Caki2 (cell line): Measurements from ENCODE around the gene CBL. TPM values are rescaled to one million over a fixed set of nuclear protein-coding genes. Genes with fewer than 3 reads are reported as not detected.
"Not testable (repeated sequence)": the region's sequence is repeated elsewhere in the genome, so short reads cannot be mapped to it uniquely, and the experiment has no call there.

Experiments
- DNase-seq: peaks from one replicate; pipeline ENCODE4 v3.0.0-alpha.2; 2015; ENCODE audit warnings: low read depth
- in situ Hi-C: cut with HindIII; loops from 2 replicates; pipeline ENCODE4 v1.10.0; 2016; ENCODE audit warnings: low sequenced_read_pairs, low pct_unique_long_range_greater_than_20kb, mixed read lengths
- total RNA-seq: library from RNA; depleted of rRNA; stranded (reverse); fragments of >200 nt; shearing (Covaris generic); gene quantifications from 2 replicates; pipeline ENCODE4 v1.2.3, GENCODE V29; 2014; ENCODE audit warnings: low replicate concordance; rRNA removed

CBL gene
- 3.7 and 6.4 TPM in 2 replicates for total RNA-seq

- in situ Hi-C loops, result no loop called here
- peak; percentile 82 for DNase-seq
Observed at GRCh38 chr11:119205574-119206510, at the start of gene CBL. CBL (plus strand) TSS chr11:119206339; CDS start chr11:119206418, 79 bp downstream.

- in situ Hi-C loops, result no loop called here
- no peak for DNase-seq
Observed at GRCh38 chr11:119156496-119156895, 49.6 kb upstream of the CBL start.

- in situ Hi-C loops, result no loop called here
- DNase-seq, result no peak
Observed at GRCh38 chr11:119157063-119157462, 49.1 kb upstream of the CBL start.

GRCh38 chr11:119158467-119158866 is 47.7 kb upstream of the CBL start:
- in situ Hi-C loops, result no loop called here

GRCh38 chr11:119160151-119160550 is 46.0 kb upstream of the CBL start:
- in situ Hi-C loops, result no loop called here
- no peak for DNase-seq

More at GRCh38 chr11:119158467-119158866, 47.7 kb upstream of the CBL start:
- no peak for DNase-seq

GRCh38 chr11:119161871-119162270 is 44.3 kb upstream of the CBL start:
- no peak for DNase-seq
- in situ Hi-C loops, result no loop called here

GRCh38 chr11:119166368-119167076 is 39.6 kb upstream of the CBL start:
- DNase-seq, result peak; percentile 86
- in situ Hi-C loops, result no loop called here

DNA sequence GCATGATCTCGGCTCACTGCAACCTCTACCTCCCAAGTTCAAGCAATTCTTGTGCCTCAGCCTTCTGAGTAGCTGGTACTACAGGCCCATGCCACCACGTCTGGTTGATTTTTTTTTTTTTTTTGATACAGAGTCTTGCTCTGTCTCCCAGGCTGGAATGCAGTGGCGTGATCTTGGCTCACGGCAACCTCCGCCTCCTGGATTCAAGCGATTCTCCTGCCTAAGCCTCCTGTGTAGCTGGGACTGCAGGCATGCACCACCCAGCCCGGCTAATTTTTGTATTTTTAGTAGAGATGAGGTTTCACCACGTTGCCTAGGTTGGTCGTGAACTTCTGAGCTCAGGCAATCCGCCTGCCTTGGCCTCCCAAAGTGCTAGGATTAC is 39.1 kb upstream of the CBL start:
- in situ Hi-C loops, result not testable (repeated sequence)
- peak; percentile 42 for DNase-seq

DNA sequence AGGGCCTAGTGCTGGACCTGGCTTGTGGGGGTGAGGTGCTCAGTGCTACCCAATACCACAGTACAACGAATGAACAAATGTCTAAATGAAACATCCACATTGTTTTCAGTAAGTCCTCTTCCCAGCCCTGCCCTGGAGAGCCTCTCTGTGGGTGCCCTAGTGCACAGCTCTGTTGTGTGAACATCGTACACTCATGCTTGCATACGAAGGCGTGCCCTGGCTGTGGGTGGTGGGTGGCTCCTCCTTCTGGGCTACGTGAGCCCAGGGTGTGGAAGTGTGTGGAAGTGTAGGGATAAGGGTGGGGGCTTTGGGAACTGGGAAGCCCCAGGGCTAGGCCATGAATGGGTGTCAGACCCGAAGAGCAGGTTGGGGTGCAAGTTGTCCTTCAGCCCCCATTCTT is 38.2 kb upstream of the CBL start:
- peak; percentile 58 for DNase-seq
- in situ Hi-C loops, result no loop called here

DNA sequence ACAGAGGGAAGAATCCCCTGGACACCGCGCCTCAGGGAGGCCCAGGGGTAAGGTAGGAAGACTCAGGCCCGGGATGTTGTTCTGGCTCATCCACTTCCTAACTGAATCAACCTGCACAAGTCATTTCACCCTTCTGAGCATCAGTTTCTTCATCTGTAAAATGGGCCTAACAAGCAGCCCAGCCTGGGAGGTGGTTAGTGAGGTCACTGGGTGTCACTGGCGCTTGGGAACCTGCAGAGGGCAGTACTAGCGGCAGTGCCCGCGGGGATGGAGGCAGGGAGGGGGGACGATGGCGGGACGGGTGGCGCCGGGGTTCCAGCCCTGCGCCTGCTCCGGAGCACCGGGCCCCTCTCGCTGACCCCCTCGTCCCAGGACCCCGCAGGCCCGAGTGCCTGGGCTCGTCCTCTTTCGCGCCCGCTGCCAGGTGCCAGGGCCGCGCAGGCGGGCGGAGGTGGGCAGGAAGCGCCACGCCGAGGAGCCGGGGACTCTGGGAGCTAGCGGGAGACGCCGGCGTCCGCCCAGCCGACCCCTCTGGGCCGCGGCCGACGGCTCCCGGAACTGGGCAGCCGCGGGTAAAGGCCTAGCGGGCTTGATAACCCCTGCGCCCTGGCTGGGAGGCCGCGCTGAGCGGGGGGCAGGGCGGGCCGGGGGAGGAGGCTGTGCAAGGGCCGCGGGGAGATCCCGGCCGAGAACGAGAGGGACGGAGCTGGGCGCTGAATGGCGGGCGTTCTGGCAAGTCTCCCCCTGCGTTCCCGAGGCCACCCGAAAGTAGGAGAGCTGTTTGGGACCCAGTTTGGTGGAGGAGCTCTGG is 37.5 kb upstream of the CBL start, which contains the start of gene NLRX1:
TSS of gene NLRX1 (plus strand) at position 255 of the 811 bp plus-strand sequence. CDS start 2,679 bp downstream, outside the sequence.
- in situ Hi-C loops, result no loop called here
- DNase-seq, result peak; percentile 73

- DNase-seq, result peak; percentile 54
- in situ Hi-C loops, result no loop called here
Observed at GRCh38 chr11:119169282-119169719, 36.8 kb upstream of the CBL start.

DNA sequence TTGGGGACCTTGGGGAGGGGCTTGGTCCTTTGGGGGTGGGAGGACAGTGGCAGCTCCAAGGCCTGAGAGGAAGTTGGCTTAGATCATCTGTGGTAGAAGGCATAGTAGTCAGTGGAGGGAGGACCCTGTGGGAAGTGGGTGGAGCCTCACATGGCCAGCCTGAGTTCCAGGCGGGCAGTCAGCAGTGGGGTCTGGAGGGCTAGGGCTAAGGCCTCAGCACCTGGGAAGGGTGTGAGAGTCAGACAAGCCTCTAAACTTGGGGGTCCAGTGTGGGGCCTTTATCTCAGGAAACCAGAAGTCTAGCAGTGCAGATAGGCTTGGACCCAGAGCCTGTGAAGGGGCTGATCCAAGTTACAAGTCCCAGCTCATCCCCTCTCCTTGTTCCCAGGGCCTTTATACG is 33.6 kb upstream of the CBL start:
- in situ Hi-C loops, result no loop called here
- no peak for DNase-seq

DNA sequence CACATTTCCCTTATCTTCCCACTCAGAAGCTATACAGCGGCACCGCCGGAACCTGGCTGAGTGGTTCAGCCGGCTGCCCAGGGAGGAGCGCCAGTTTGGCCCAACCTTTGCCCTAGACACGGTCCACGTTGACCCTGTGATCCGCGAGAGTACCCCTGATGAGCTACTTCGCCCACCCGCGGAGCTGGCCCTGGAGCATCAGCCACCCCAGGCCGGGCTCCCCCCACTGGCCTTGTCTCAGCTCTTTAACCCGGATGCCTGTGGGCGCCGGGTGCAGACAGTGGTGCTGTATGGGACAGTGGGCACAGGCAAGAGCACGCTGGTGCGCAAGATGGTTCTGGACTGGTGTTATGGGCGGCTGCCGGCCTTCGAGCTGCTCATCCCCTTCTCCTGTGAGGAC is 32.7 kb upstream of the CBL start:
- in situ Hi-C loops, result no loop called here
- no peak for DNase-seq

DNA sequence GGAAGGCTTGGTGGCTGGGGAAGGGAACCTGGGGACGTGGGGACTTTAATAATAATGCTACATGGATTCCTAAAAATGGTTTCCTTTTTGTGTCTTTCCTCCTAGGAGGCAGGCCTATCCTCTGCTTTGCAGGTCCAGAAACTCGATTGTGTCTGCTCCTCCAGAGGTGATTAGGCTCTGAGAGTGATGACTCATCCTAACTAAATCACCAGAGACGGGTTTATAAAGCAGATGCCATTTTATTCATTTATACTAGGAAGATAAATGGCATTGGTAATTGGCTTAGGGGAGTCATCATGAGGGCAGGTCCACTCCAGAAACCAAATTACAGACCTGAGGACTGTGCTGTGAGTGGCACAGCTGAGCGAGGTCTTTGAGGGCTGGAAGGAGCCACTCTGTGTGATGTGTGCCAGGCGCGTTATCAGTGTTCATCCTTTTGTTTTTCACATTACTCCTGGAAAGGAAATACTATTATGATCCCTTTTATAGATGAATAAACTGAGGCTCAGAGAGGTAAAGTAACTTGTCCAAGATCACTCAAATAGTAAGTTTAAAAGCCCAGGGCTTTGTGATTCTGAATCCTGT is 30.6 kb upstream of the CBL start:
- in situ Hi-C loops, result no loop called here
- peak; percentile 14 for DNase-seq

DNA sequence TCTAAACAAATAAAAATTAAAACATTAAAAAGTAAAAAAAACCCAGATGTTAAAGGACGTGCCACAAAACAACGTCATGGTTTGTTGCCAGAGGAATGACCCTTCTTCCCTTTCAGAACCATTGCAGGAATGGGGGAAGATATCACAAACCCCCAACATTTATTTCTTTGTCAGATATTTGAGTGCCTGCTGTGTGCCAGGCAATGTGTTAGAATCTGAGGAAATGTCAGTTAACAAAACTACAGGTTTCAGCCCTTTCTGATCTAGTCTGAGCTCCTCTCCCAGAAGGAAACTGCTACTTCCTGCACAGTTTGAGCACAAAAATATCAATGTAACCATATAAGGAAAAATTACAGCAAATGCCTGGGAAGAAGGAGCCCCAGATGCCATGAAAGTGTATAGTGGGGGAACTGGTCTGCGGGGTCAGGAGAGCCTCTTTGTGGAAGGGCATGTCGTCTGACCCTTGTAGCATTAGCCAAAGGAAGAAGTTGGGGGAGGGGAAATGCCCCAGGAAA is 27.9 kb upstream of the CBL start:
- DNase-seq, result no peak
- in situ Hi-C loops, result no loop called here

DNA sequence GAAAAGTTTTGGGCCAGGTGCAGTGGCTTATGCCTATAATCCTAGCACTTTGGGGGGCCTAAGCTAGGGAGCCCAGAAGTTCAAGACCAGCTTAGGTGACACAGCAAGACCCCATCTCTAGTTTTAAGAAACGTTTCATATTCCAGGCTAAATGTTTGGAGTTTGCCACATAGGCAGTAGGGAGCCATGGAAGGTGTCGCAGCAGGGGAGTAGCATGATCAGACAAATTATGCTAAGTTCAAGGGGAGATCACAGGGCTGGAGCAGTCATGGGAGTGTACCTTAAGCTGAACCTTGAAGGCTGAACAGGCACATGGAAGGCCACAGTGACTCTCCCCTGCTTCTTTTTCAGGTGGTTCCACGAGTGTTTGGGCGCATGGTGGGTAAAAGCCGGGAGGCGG is 26.8 kb upstream of the CBL start:
- no peak for DNase-seq

GRCh38 chr11:119179983-119180382 is 26.2 kb upstream of the CBL start:
- in situ Hi-C loops, result no loop called here
- DNase-seq, result no peak

More for the DNA sequence above, 26.8 kb upstream of the CBL start:
- in situ Hi-C loops, result no loop called here
